Kidney (tissue), 22 donors: Measurements from ENCODE around the gene OSGEP. TPM values are rescaled to one million over a fixed set of nuclear protein-coding genes. Genes with fewer than 3 reads are reported as not detected.

ENCODE experiments used
- DNase-seq, 5 donors: peaks; one replicate each; pipeline ENCODE4 v3.0.0-alpha.2; 2013 to 2020
- FAIRE-seq: peaks from 2 replicates; lab custom pipeline; 2012; peaks lifted over from hg19 to GRCh38; lab: Jason Lieb, UNC
- H3K27ac ChIP-seq, 2 donors: one replicate each; pipeline ENCODE4 v1.7.0; 2013; ENCODE audit warnings: low read depth in 2 of 2, low read length in 2 of 2, inconsistent platforms in 1 of 2
- H3K27me3 ChIP-seq: one replicate; pipeline ENCODE4 v1.7.1; 2013; ENCODE audit warnings: low read length, inconsistent platforms; ENCODE audit not compliant: control insufficient read depth, insufficient read depth
- H3K36me3 ChIP-seq, 3 donors: one replicate each; pipeline versions ENCODE4 v1.7.0 to v1.7.1; 2013; ENCODE audit warnings: low read length in 3 of 3, control low read depth in 1 of 3, inconsistent platforms in 1 of 3; ENCODE audit not compliant: insufficient read depth in 3 of 3, control insufficient read depth in 2 of 3
- H3K4me1 ChIP-seq, 3 donors: one replicate each; pipeline versions ENCODE4 v1.7.0 to v1.7.1; 2013; ENCODE audit warnings: low read length in 3 of 3, inconsistent platforms in 1 of 3, low read depth in 1 of 3; ENCODE audit not compliant: control insufficient read depth in 2 of 3, insufficient read depth in 2 of 3
- H3K4me3 ChIP-seq, 3 donors: one replicate each; pipeline versions ENCODE4 v1.7.0 to v1.8.1; 2013; ENCODE audit warnings: low read length in 3 of 3, control low read depth in 1 of 3, inconsistent platforms in 1 of 3
- H3K9ac ChIP-seq, 3 donors: one replicate each; pipeline versions ENCODE4 v1.7.0 to v1.7.1; 2013; ENCODE audit warnings: low read length in 3 of 3, control low read depth in 1 of 3, inconsistent platforms in 1 of 3
- H3K9me3 ChIP-seq, 3 donors: one replicate each; pipeline versions ENCODE4 v1.7.0 to v1.7.1; 2013; ENCODE audit warnings: low read length in 3 of 3, control low read depth in 1 of 3, inconsistent platforms in 1 of 3; ENCODE audit not compliant: control insufficient read depth in 2 of 3, insufficient read depth in 1 of 3
- intact Hi-C: fragments of 100-400 bp; cut with DNase I; formaldehyde crosslinking; loops from one replicate; pipeline ENCODE4 v1.11.1; 2022
- long read RNA-seq, 10 donors: library from polyadenylated mRNA in 1 of 10; unstranded in 1 of 10; transcript quantifications; one replicate each; pipeline ENCODE4 v2.0.0 and lab custom pipeline, GENCODE V29; 2021 to 2026
- polyA plus RNA-seq: library from polyadenylated mRNA; stranded (reverse); fragments of 350-450 nt; fragmentation: Illumina TruSeq; extraction: RNeasy Lipid Tissue Mini Kit (QIAGEN cat#74804); gene quantifications from one replicate; pipeline ENCODE4 v1.2.3, GENCODE V29; 2014; ENCODE audit warnings: low read depth, low replicate concordance; ENCODE audit not compliant: insufficient read depth
- total RNA-seq: library from RNA; stranded (reverse); fragmentation: NEBNext Ultra II Directional; extraction: Animal tissue kit (Norgen Biotek cat#: 25700); gene quantifications from one replicate; pipeline ENCODE4 v1.2.1, GENCODE V29; 2021
- TF ChIP-seq, protein P1 (sequence below): IDR thresholded peaks from 3 replicates; pipeline ENCODE4 v1.5.1; 2012; ENCODE audit warnings: mild to moderate bottlenecking, moderate library complexity, borderline replicate concordance; ENCODE audit not compliant: insufficient read depth; ENCODE audit errors: extremely low read depth
- donor health status: control.
- donor health status: control.
- donor health status: control.
- donor health status: control.
- donor health status: control.
- donor health status: DM: yes; HTN: yes; CAD: no.
- donor health status: Normal renal cell carcinoma (clear cell type).

The OSGEP gene
- 32.4 TPM for total RNA-seq
- 30.3 TPM for polyA plus RNA-seq
- long read RNA-seq, donor 1, partial matches to known transcripts = 0 of 10 reads
- long read RNA-seq, donor 1, other reads (novel, unspliced or antisense) = 0 of 10 reads
- long read RNA-seq, donor 2, partial matches to known transcripts = 0 of 10 reads
- long read RNA-seq, donor 2, other reads (novel, unspliced or antisense) = 0 of 10 reads
- long read RNA-seq, donor 3, transcript OSGEP-201 (11 exons, 2,002 nt) = major isoform, 8 of 29 reads
- long read RNA-seq, donor 3, partial matches to known transcripts = 13 of 29 reads
- long read RNA-seq, donor 3, other reads (novel, unspliced or antisense) = 0 of 29 reads
- long read RNA-seq, donor 4, transcript OSGEP-208 (7 exons, 3,258 nt) = major isoform, 7 of 18 reads
- long read RNA-seq, donor 4, transcript OSGEP-201 (11 exons, 2,002 nt) = major isoform, 7 of 18 reads
- long read RNA-seq, donor 4, partial matches to known transcripts = 0 of 18 reads
- long read RNA-seq, donor 4, other reads (novel, unspliced or antisense) = 0 of 18 reads
- long read RNA-seq, donor 5, partial matches to known transcripts = 0 of 1 reads
- long read RNA-seq, donor 5, other reads (novel, unspliced or antisense) = 0 of 1 reads
- long read RNA-seq, donor 6, transcript OSGEP-201 (11 exons, 2,002 nt) = major isoform, 13 of 27 reads
- long read RNA-seq, donor 6, partial matches to known transcripts = 6 of 27 reads
- long read RNA-seq, donor 6, other reads (novel, unspliced or antisense) = 0 of 27 reads
- long read RNA-seq, donor 7, transcript OSGEP-201 (11 exons, 2,002 nt) = major isoform, 9 of 25 reads
- long read RNA-seq, donor 7, partial matches to known transcripts = 9 of 25 reads
- long read RNA-seq, donor 7, other reads (novel, unspliced or antisense) = 5 of 25 reads
- long read RNA-seq, donor 8, transcript OSGEP-201 (11 exons, 2,002 nt) = major isoform, 7 of 13 reads
- long read RNA-seq, donor 8, partial matches to known transcripts = 5 of 13 reads
- long read RNA-seq, donor 8, other reads (novel, unspliced or antisense) = 0 of 13 reads
- long read RNA-seq, donor 9, partial matches to known transcripts = 0 of 5 reads
- long read RNA-seq, donor 9, other reads (novel, unspliced or antisense) = 0 of 5 reads
- long read RNA-seq, donor 10, transcript OSGEP-201 (11 exons, 2,002 nt) = major isoform, 7 of 29 reads
- long read RNA-seq, donor 10, transcript OSGEP-212 (2 exons, 1,011 nt) = minor isoform, 5 of 29 reads
- long read RNA-seq, donor 10, partial matches to known transcripts = 13 of 29 reads
- long read RNA-seq, donor 10, other reads (novel, unspliced or antisense) = 0 of 29 reads

DNA sequence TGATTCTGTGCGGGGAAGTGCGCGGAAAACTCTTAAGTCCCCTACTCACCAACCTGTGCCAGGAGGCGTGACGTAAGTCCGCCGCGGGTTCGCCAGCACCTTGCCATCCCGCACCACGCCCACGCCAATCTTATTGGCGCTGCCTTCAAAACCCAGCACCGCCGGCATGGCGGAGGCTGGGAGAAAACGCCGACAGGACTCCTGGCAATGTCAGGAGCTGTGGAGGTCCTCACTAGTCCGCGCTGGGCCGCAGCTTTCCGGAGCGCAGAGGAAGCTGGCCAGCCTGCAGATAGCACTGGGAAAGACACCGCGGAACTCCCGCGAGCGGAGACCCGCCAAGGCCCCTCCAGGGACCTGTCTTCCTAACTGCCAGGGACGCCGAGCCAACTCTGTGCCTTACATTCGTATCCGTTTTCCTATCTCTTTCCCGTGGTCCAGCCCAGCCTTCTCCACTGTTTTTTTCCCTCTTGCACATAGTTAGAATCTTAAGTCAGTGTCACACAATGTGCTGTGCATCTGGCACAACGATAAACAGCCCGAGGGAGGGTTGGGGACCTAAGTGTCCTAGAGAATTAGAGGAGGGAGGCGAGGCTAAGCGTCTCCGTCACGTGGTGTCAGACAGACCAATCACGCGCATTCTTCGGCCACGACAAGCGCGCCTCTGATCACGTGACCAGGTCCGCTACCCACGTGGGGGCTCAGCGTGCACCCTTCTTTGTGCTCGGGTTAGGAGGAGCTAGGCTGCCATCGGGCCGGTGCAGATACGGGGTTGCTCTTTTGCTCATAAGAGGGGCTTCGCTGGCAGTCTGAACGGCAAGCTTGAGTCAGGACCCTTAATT lies at the start of gene OSGEP, which contains the start of gene APEX1:
TSS of gene OSGEP (minus strand) at position 297 of the 839 bp plus-strand sequence. CDS start at position 168, 129 bp downstream.
TSS of gene APEX1 (plus strand) at position 711 of the 839 bp plus-strand sequence. CDS start 420 bp downstream, outside the sequence.
- intact Hi-C loops = no loop called here
- peaks cover 13 to 57% (median 31%) of the 10 kb centered on the region in 3 donors for H3K36me3 ChIP-seq
- TF ChIP-seq, protein P1, sequence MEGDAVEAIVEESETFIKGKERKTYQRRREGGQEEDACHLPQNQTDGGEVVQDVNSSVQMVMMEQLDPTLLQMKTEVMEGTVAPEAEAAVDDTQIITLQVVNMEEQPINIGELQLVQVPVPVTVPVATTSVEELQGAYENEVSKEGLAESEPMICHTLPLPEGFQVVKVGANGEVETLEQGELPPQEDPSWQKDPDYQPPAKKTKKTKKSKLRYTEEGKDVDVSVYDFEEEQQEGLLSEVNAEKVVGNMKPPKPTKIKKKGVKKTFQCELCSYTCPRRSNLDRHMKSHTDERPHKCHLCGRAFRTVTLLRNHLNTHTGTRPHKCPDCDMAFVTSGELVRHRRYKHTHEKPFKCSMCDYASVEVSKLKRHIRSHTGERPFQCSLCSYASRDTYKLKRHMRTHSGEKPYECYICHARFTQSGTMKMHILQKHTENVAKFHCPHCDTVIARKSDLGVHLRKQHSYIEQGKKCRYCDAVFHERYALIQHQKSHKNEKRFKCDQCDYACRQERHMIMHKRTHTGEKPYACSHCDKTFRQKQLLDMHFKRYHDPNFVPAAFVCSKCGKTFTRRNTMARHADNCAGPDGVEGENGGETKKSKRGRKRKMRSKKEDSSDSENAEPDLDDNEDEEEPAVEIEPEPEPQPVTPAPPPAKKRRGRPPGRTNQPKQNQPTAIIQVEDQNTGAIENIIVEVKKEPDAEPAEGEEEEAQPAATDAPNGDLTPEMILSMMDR = no peak
- peak; percentile 98 to 100 (median 100) for DNase-seq
- no peaks in the 10 kb centered on the region for H3K9me3 ChIP-seq
- H3K27ac ChIP-seq = peak within 1 kb of the TSS; percentile 88 to 97
- peaks cover 3 to 9% (median 8%) of the 10 kb centered on the region in 3 donors for H3K4me1 ChIP-seq
- H3K4me3 ChIP-seq = peak within 1 kb of the TSS; percentile 76 to 98 (median 87)
- FAIRE-seq = peak; percentile 80
- H3K9ac ChIP-seq = peak within 1 kb of the TSS; percentile 55 to 92 (median 87)
- H3K27me3 ChIP-seq = no peaks in the 10 kb centered on the region

DNA sequence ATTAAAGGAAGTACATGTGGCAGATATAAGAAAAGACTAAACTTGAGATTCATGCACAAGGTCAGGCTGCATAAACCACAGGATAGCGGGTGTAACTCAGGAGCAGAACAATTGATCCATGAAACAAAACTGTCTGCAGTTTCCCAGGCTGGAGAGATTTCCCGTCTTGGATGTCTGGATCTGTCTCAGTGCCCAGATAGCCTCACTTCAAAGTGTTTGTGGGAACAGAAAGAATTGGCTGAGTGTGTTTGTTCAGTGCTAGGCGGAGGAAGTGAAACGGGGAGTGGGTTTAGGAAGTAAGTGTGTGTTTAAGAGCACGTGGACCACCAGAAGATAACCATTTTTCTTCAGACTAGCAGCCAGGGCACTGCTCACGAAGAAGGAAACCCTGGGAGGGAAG lies 49.3 kb upstream of the OSGEP start:
- Histone ChIP-seq H3K9me3 (no peaks in the 10 kb centered on the region), H3K4me1 (no peaks in the 10 kb centered on the region), H3K36me3 (no peaks in the 10 kb centered on the region), H3K4me3 (no peak overlapping the region), H3K27ac (no peak overlapping the region), H3K27me3 (no peaks in the 10 kb centered on the region), H3K9ac (no peak overlapping the region)
- peak in 3 of 5 donors; percentile 19 to 56 (median 52) for DNase-seq
- intact Hi-C loops = no loop called here
- FAIRE-seq = no peak
- TF ChIP-seq, protein P1 = no peak

DNA sequence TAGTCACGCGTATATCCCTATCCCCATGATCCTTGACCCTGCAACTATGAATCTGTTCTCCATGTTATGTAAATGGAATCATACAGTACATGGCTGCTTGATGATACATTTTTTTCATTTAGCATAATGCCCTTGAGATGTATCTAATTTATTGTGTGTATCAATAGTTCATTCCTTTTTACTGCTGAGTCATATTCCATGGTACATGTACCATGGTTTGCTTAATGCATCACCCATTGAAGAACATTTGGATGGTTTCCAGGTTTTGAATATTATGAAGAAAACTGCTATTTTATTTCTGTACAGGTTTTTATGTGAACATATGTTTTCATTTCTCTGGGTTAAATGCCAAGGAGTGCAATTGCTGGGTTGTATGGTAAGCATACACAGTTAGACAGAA lies 46.7 kb upstream of the OSGEP start:
- H3K27ac ChIP-seq = no peak overlapping the region
- DNase-seq (no peak), FAIRE-seq (no peak)
- H3K27me3 ChIP-seq = no peaks in the 10 kb centered on the region
- intact Hi-C loops = no loop called here
- no peaks in the 10 kb centered on the region for H3K36me3 ChIP-seq
- TF ChIP-seq, protein P1 = no peak
- no peak overlapping the region for H3K9ac ChIP-seq
- H3K9me3 ChIP-seq = no peaks in the 10 kb centered on the region
- no peaks in the 10 kb centered on the region for H3K4me1 ChIP-seq
- H3K4me3 ChIP-seq = no peak overlapping the region
